HUES64 (cell line): Measurements from ENCODE around the gene PDCD1.
"Not testable (repeated sequence)": the region's sequence is repeated elsewhere in the genome, so short reads cannot be mapped to it uniquely, and the experiment has no call there.

Source experiments
- H3K27ac ChIP-seq: 2 replicates; pipeline ENCODE4 v1.7.0; 2013; ENCODE audit warnings: low read depth, low read length, inconsistent platforms
- H3K27me3 ChIP-seq: 2 replicates; pipeline ENCODE4 v1.6.1; 2013; ENCODE audit warnings: mild to moderate bottlenecking, low read length; ENCODE audit not compliant: insufficient read depth
- H3K36me3 ChIP-seq: 2 replicates; pipeline ENCODE4 v1.6.1; 2013; ENCODE audit warnings: mild to moderate bottlenecking, low read length; ENCODE audit not compliant: insufficient read depth
- H3K4me1 ChIP-seq: 2 replicates; pipeline ENCODE4 v1.6.1; 2013; ENCODE audit warnings: mild to moderate bottlenecking, low read length, moderate library complexity; ENCODE audit not compliant: insufficient read depth
- H3K4me3 ChIP-seq: 2 replicates; pipeline ENCODE4 v1.5.1; 2013; ENCODE audit warnings: mild to moderate bottlenecking, low read length, moderate library complexity
- H3K9ac ChIP-seq: 2 replicates; pipeline ENCODE4 v1.6.1; 2013; ENCODE audit warnings: mild to moderate bottlenecking, low read depth, low read length
- H3K9me3 ChIP-seq: 2 replicates; pipeline ENCODE4 v1.6.1; 2013; ENCODE audit warnings: low read depth, low read length; ENCODE audit not compliant: insufficient read depth
- WGBS: fragments of 150-250, 120-280 bp; methylation state at CpG from one replicate; pipeline ENCODE4 v1.1.7; 2013; ENCODE audit warnings: missing lambda C conversion rate; 5-methylcytosine and 5-hydroxymethylcytosine counted together

PDCD1 gene

GRCh38 chr2:241833756-241834526 lies 24.8 kb downstream of the PDCD1 start:
- H3K36me3 ChIP-seq, H3K9ac ChIP-seq, H3K27me3 ChIP-seq, H3K9me3 ChIP-seq, H3K4me1 ChIP-seq, H3K4me3 ChIP-seq, H3K27ac ChIP-seq: not testable (repeated sequence)
- WGBS = 92% methylated on average over 28 of the region's 28 CpGs

DNA sequence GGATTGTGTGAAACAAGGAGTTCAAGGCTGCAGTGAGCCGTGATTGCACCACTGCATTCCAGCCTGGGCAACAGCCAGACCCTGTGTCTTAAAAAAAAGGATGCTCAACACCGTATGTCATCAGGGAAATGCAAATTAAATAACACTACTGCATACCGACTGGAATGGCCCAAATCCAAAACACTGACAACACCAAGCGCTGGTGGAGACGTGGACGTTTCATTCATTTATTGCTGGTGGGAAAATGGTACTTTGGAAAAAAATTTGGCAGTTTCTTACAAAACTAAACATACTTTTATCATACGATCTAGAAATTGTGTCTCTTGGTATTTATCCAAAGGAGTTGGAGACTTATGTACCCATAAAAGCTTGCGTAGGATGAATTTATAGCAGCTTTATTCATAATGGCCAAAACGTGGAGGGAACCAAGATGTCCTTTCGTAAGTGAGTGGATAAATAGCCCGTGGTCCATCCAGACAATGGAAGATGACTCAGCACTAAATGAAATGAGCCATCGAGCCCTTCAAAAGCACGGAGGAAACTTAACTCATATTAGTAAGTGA lies 25.5 kb downstream of the PDCD1 start:
- Histone ChIP-seq H3K4me1 (no peaks in the 10 kb centered on the region), H3K4me3 (no peak overlapping the region), H3K27me3 (0 out of 2 replicates have a peak, but pooled peaks cover 3% of the 10 kb centered on the region), H3K9ac (no peak overlapping the region), H3K9me3 (peaks cover 4% of the 10 kb centered on the region; the same call in 1 of the 2 replicates), H3K27ac (no peak overlapping the region), H3K36me3 (no peaks in the 10 kb centered on the region)
- 80% methylated on average over 10 of the region's 13 CpGs for WGBS

GRCh38 chr2:241827394-241827793 lies 31.3 kb downstream of the PDCD1 start:
- 88% methylated on average over 2 of the region's 2 CpGs for WGBS
- peaks cover 11% of the 10 kb centered on the region; the same call in 1 of the 2 replicates for H3K9me3 ChIP-seq

DNA sequence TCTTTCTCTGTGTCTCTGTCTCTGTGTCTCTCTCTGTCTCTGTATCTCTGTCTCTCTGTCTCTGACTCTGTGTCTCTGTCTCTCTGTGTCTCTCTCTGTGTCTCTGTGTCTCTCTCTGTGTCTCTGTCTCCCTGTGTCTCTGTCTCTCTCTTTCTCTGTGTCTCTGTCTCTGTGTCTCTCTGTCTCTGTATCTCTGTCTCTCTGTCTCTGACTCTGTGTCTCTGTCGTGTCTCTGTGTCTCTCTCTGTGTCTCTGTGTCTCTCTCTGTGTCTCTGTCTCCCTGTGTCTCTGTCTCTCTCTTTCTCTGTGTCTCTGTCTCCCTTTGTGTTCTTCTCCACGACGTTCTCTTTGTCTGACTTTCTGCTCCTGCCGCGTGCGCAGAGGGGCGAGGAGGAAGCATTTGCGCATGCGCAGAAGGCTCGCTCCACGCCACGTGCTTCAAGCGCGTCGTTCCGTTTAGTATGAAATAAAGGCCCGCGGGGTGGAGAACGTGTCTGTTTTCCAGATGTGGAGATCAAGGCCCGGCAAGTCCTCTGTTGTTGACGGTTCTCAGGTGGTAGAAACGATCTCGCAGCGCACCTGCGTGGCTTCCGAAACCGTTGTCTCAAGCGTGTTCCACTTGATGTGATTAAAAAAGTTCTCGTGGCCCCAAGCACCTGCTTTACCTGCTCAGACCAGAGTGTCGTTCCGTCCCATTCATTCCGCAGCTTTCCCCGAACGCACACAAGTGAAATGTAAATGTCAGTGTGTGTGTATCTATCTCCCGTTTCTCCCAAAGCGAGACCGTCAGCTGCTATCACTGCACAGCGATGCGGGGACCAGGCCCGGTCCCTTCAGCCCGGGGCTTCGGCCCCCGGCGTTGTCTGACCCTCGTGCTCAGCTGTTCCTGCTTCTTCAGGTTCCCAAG lies 34.9 kb downstream of the PDCD1 start:
- H3K36me3 ChIP-seq, H3K27ac ChIP-seq, H3K9ac ChIP-seq, H3K9me3 ChIP-seq, H3K4me3 ChIP-seq: not testable (repeated sequence)
- H3K27me3 ChIP-seq = peaks cover 13% of the 10 kb centered on the region
- H3K4me1 ChIP-seq = peaks cover 10% of the 10 kb centered on the region; the same call in 1 of the 2 replicates
- WGBS = 93% methylated on average over 45 of the region's 45 CpGs

More at GRCh38 chr2:241827394-241827793, 31.3 kb downstream of the PDCD1 start:
- Histone ChIP-seq H3K9ac (no peak overlapping the region), H3K4me3 (no peak overlapping the region), H3K4me1 (no peaks in the 10 kb centered on the region), H3K27me3 (peaks cover 13% of the 10 kb centered on the region), H3K36me3 (no peaks in the 10 kb centered on the region), H3K27ac (no peak overlapping the region)

- Histone ChIP-seq H3K9ac (no peak overlapping the region), H3K27ac (no peak overlapping the region), H3K27me3 (peaks cover 13% of the 10 kb centered on the region), H3K4me1 (peaks cover 10% of the 10 kb centered on the region; the same call in 1 of the 2 replicates), H3K9me3 (peaks cover 5% of the 10 kb centered on the region; the same call in 1 of the 2 replicates), H3K4me3 (no peak overlapping the region), H3K36me3 (no peaks in the 10 kb centered on the region)
- WGBS = 91% methylated on average over 14 of the region's 14 CpGs
These were observed 36.5 kb downstream of the PDCD1 start for GRCh38 chr2:241822264-241822623.

- Histone ChIP-seq H3K9me3 (no peaks in the 10 kb centered on the region), H3K36me3 (no peaks in the 10 kb centered on the region), H3K4me1 (peaks cover 10% of the 10 kb centered on the region; the same call in 1 of the 2 replicates), H3K4me3 (no peak overlapping the region), H3K9ac (no peak overlapping the region; the same call in 1 of the 2 replicates), H3K27me3 (peaks cover 13% of the 10 kb centered on the region), H3K27ac (no peak overlapping the region)
- WGBS = 88% methylated on average over 28 of the region's 28 CpGs
These were observed 37.0 kb downstream of the PDCD1 start for GRCh38 chr2:241821460-241822263.

DNA sequence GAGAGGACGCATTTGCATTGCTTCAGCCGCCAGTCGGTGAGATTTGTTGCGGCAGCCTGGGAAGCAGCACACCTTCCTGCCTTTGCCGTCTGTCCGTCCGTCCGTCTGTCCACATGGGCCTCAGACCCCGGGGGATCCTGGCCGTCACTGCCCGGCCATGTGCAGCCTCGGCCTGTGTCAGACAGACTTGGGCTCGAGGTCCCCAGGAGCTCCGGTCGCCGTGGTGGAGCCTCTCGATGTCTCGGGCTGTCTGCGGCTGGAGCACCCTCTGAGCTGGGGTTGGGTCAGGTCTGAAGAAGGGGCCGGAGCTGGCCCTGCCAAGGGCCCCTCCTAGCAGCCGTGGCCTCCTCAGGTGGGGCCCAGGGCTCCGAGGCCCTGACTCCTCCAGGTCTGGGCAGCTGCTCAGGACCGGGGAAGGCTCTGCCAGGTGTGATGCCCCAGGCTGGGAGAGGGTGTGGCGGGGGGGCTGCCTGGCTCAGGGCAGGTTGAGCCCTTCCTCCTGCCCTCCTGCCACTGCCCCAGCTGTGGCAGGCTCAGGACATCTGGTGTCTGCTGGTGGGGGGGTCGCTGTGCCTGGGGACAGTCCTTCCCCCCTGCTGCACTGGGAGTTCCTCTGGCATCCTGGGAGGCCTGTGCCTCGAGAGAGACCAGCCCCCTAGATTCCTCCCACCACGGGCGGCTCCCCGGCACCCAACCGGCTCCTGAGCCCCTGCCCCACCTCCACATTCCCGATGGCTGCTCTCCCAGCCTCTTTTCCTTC lies 37.9 kb downstream of the PDCD1 start:
- H3K36me3 ChIP-seq = no peaks in the 10 kb centered on the region
- peaks cover 13% of the 10 kb centered on the region for H3K27me3 ChIP-seq
- WGBS = 83% methylated on average over 31 of the region's 31 CpGs
- H3K4me1 ChIP-seq = peaks cover 10% of the 10 kb centered on the region; the same call in 1 of the 2 replicates
- no peak overlapping the region for H3K4me3 ChIP-seq
- H3K9ac ChIP-seq = no peak overlapping the region
- H3K27ac ChIP-seq = no peak overlapping the region
- H3K9me3 ChIP-seq = no peaks in the 10 kb centered on the region

- not testable (repeated sequence) for H3K9ac ChIP-seq, H3K4me3 ChIP-seq, H3K27ac ChIP-seq, H3K9me3 ChIP-seq, H3K36me3 ChIP-seq
- H3K4me1 ChIP-seq = peaks cover 10% of the 10 kb centered on the region; the same call in 1 of the 2 replicates
- H3K27me3 ChIP-seq = peaks cover 13% of the 10 kb centered on the region
- WGBS = 91% methylated on average over 27 of the region's 27 CpGs
These were observed 38.6 kb downstream of the PDCD1 start for GRCh38 chr2:241819947-241820624.

GRCh38 chr2:241818943-241819270 lies 39.8 kb downstream of the PDCD1 start:
- Histone ChIP-seq H3K27me3 (peaks cover 13% of the 10 kb centered on the region), H3K9me3 (no peaks in the 10 kb centered on the region)

More at GRCh38 chr2:241818943-241819270, 39.8 kb downstream of the PDCD1 start:
- Histone ChIP-seq H3K4me3 (no peak overlapping the region), H3K9ac (no peak overlapping the region), H3K27ac (no peak overlapping the region), H3K4me1 (peaks cover 10% of the 10 kb centered on the region; the same call in 1 of the 2 replicates), H3K36me3 (no peaks in the 10 kb centered on the region)
- WGBS = 91% methylated on average over 10 of the region's 10 CpGs
